ENCODE results near the gene THSD4. TPM values are rescaled to one million over a fixed set of nuclear protein-coding genes. Genes with fewer than 3 reads are reported as not detected.

Gene THSD4
- total and polyA plus RNA-seq, 2 of the 8 experiments (the other 6 are each of a cell fraction or from before 2014, with no cell fraction given), result 2.5 to 6.2 TPM

GRCh38 chr15:71273731-71274447 is 158.6 kb downstream of the THSD4 start:
- Histone ChIP-seq H3K4me2 (ENCODE audit: insufficient read depth in 1 of 2, low read depth in 2 of 2, low read length in 2 of 2) (no peak overlapping the region), H3K9me3 (ENCODE audit: insufficient read depth in 2 of 2, low read depth in 1 of 2, low read length in 1 of 2) (no peaks in the 10 kb centered on the region), H3K23me2 (ENCODE audit: low read depth, low read length) (no peaks in the 10 kb centered on the region), H3K14ac (ENCODE audit: insufficient read length) (no peak overlapping the region), H3K23ac (ENCODE audit: insufficient read length) (no peak overlapping the region), H3K56ac (replicated peaks; ENCODE audit: insufficient read length, low read depth, low read length) (no peak overlapping the region), H3K27me3 (replicated peaks in 1 of 4; ENCODE audit: control insufficient read depth in 3 of 4, extremely low read depth in 1 of 4, insufficient read depth in 3 of 4, low read length in 3 of 4) (no peaks in the 10 kb centered on the region), H4K8ac (ENCODE audit: extremely low read depth, insufficient read depth, low read length) (no peak overlapping the region), H2AFZ (ENCODE audit: low read length) (no peak overlapping the region), H2BK15ac (ENCODE audit: low read length) (no peak overlapping the region), H3K36me3 (ENCODE audit: control insufficient read depth in 2 of 4, insufficient read depth in 4 of 4, low read length in 3 of 4) (no peaks in the 10 kb centered on the region), H3K27ac (ENCODE audit: low read depth, low read length) (no peak overlapping the region), H2BK12ac (ENCODE audit: low read depth, low read length) (no peak overlapping the region), H2BK5ac (ENCODE audit: low read depth, low read length) (no peak overlapping the region), H4K20me1 (replicated peaks in 1 of 2; ENCODE audit: control insufficient read depth in 1 of 2, insufficient read depth in 2 of 2, low read length in 2 of 2) (no peaks in the 10 kb centered on the region), H3K18ac (ENCODE audit: extremely low read depth, low read length) (no peak overlapping the region), H3K9ac (replicated peaks in 1 of 4; ENCODE audit: extremely low read depth in 1 of 4, low read depth in 3 of 4, low read length in 3 of 4) (no peak overlapping the region), H4K91ac (replicated peaks; ENCODE audit: insufficient read length, low read length) (no peak overlapping the region), H2BK20ac (ENCODE audit: low read length) (0 out of 2 replicates have a peak overlapping the region, but pooled peaks have one; percentile 21), H4K5ac (ENCODE audit: insufficient read length, low read depth, low read length) (no peak overlapping the region), H2BK120ac (replicated peaks; ENCODE audit: low read depth, low read length) (peak overlapping the region; percentile 26), H3K4me3 (ENCODE audit: extremely low read depth in 1 of 4, insufficient read depth in 2 of 4, low read depth in 3 of 4, low read length in 4 of 4) (no peak overlapping the region), H3K79me1 (ENCODE audit: low read depth, low read length) (no peaks in the 10 kb centered on the region; the same call in 1 of the 2 replicates), H2AK5ac (ENCODE audit: low read depth, low read length) (no peak overlapping the region; the same call in 1 of the 2 replicates), H3K4me1 (replicated peaks in 1 of 4; ENCODE audit: control insufficient read depth in 3 of 4, insufficient read depth in 4 of 4, low read length in 3 of 4) (no peaks in the 10 kb centered on the region), H3K4ac (replicated peaks; ENCODE audit: insufficient read length, low read depth, low read length) (no peak overlapping the region), H3K79me2 (ENCODE audit: control insufficient read depth in 1 of 2, insufficient read depth in 2 of 2, low read length in 2 of 2) (no peaks in the 10 kb centered on the region)
- CTCF ChIA-PET (ENCODE audit: partially characterized antibody), result interaction anchor here (1.3 to 1.6 kb wide), 2 partner anchors 14 to 170 kb away, joined by 3 to 4 read pairs; no protein-coding TSS in a partner anchor
- TF ChIP-seq MAFK (IDR thresholded peaks at IDR 0.05; ENCODE audit: low read depth, low read length), result no peak
- no peak for TF ChIP-seq CHD1 (IDR thresholded peaks at IDR 0.05; ENCODE audit: low read depth, low read length)
- TF ChIP-seq CHD2 (IDR thresholded peaks at IDR 0.05; ENCODE audit: low read length), result no peak
- TF ChIP-seq, protein P1, sequence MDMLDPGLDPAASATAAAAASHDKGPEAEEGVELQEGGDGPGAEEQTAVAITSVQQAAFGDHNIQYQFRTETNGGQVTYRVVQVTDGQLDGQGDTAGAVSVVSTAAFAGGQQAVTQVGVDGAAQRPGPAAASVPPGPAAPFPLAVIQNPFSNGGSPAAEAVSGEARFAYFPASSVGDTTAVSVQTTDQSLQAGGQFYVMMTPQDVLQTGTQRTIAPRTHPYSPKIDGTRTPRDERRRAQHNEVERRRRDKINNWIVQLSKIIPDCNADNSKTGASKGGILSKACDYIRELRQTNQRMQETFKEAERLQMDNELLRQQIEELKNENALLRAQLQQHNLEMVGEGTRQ (IDR thresholded peaks at IDR 0.05; ENCODE audit: low read length), result no peak
- no peak for FAIRE-seq
- POLR2A ChIA-PET (ENCODE audit: partially characterized antibody), result interaction anchor here (0.7 to 1.0 kb wide), 2 partner anchors 11 to 192 kb away, joined by 3 read pairs; no protein-coding TSS in a partner anchor
- DNase-seq (ENCODE audit: low read depth in 1 of 2, low spot score in 2 of 2), result no peak
- WGBS, 2 experiments (ENCODE audit: extremely low coverage in 1 of 2, insufficient coverage in 1 of 2, insufficient read length in 1 of 2, insufficient replicate concordance in 2 of 2, low coverage in 1 of 2, low lambda C conversion rate in 2 of 2, missing lambda C conversion rate in 1 of 2), result 93% methylated on average over 3 of the region's 3 CpGs; no CpG with 5 or more reads in 1 of the 2 experiments

All from H1 (cell line).